HEK293T (cell line): ENCODE data around the gene TCF12.

Experiments
- ELF4 ChIP-seq: fragments of 450-650 bp; IDR thresholded peaks from 2 replicates; pipeline ENCODE4 v1.6.1; 2017; ENCODE audit warnings: antibody characterized with exemption
- FOXK2 ChIP-seq: fragments of 450-650 bp; IDR thresholded peaks from 2 replicates; pipeline ENCODE4 v1.6.1; 2016; ENCODE audit warnings: mild to moderate bottlenecking
- HDGF ChIP-seq: fragments of 450-650 bp; IDR thresholded peaks from 2 replicates; pipeline ENCODE4 v1.6.1; 2017; ENCODE audit warnings: antibody characterized with exemption, borderline replicate concordance
- SP1 ChIP-seq: fragments of 450-650 bp; IDR thresholded peaks from 2 replicates; pipeline ENCODE4 v1.6.1; 2017
- TARDBP ChIP-seq: fragments of 450-650 bp; IDR thresholded peaks from 2 replicates; pipeline ENCODE4 v1.6.1; 2016
- TF ChIP-seq, protein P1 (sequence below): fragments of 450-650 bp; IDR thresholded peaks from 2 replicates; pipeline ENCODE4 v1.6.1; 2016

DNA sequence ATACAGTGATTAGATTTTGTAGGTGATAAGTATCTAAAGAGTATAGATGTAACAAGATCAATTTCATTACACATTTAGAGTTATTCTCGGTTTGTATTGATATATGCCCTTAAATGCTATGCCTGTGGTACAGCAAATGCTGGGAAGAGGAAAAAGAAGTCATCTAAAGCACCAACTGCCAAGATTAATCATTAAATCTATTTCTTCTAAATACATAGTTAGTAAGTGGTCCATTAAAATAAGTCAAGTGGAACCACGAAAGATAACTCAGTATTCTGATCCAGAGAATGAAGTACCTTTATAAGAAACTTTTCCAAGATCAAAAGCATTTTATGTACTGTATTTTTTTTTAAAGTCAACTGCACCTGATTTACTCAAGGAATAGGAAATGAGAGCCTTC lies 315.7 kb downstream of the TCF12 start:
- no peak for TF ChIP-seq ELF4
- no peak for TF ChIP-seq TARDBP
- no peak for TF ChIP-seq SP1
- no peak for TF ChIP-seq FOXK2
- TF ChIP-seq, protein P1, sequence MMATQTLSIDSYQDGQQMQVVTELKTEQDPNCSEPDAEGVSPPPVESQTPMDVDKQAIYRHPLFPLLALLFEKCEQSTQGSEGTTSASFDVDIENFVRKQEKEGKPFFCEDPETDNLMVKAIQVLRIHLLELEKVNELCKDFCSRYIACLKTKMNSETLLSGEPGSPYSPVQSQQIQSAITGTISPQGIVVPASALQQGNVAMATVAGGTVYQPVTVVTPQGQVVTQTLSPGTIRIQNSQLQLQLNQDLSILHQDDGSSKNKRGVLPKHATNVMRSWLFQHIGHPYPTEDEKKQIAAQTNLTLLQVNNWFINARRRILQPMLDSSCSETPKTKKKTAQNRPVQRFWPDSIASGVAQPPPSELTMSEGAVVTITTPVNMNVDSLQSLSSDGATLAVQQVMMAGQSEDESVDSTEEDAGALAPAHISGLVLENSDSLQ, result no peak
- TF ChIP-seq HDGF, result no peak
